Measurements from ENCODE around the gene VCX3A. TPM values are rescaled to one million over a fixed set of nuclear protein-coding genes. Genes with fewer than 3 reads are reported as not detected.

Gene VCX3A
- total and polyA plus RNA-seq, 2 of the 4 experiments (the other 2 are of a cell fraction): not detected

- Histone ChIP-seq H2AK9ac (replicated peaks; ENCODE audit: low read depth, low read length, poor library complexity) (no peak overlapping the region), H3K27ac (ENCODE audit: insufficient read depth, low read length) (no peak overlapping the region), H2BK20ac (ENCODE audit: low read depth, low read length) (no peak overlapping the region), H3K56ac (ENCODE audit: extremely low read depth, insufficient read depth, low read length) (no peak overlapping the region), H3K4me3 (ENCODE audit: insufficient read depth, low read depth, low read length) (no peak overlapping the region), H4K20me1 (ENCODE audit: insufficient read depth, low read length) (no peaks in the 10 kb centered on the region), H2AFZ (replicated peaks; ENCODE audit: low read length, poor library complexity) (no peak overlapping the region), H2BK15ac (ENCODE audit: low read depth, low read length) (no peak overlapping the region), H3K23ac (ENCODE audit: low read depth, low read length) (no peak overlapping the region), H4K91ac (ENCODE audit: insufficient read depth, low read depth, low read length) (no peak overlapping the region), H2BK5ac (ENCODE audit: low read depth, low read length, poor library complexity, severe bottlenecking) (no peak overlapping the region), H3K4ac (ENCODE audit: low read depth, low read length) (no peak overlapping the region), H4K8ac (ENCODE audit: low read depth in 2 of 2, low read length in 2 of 2) (no peak overlapping the region), H3K9me1 (ENCODE audit: insufficient read depth, low read length) (no peaks in the 10 kb centered on the region), H3K27me3 (ENCODE audit: control insufficient read depth, insufficient read depth, low read length) (no peaks in the 10 kb centered on the region), H3K9me3 (ENCODE audit: control insufficient read depth, insufficient read depth, low read length) (peaks cover 8% of the 10 kb centered on the region), H4K5ac (ENCODE audit: low read depth, low read length) (no peak overlapping the region), H3K18ac (ENCODE audit: low read depth, low read length) (no peak overlapping the region), H3K4me2 (ENCODE audit: low read depth, low read length) (no peak overlapping the region), H2AK5ac (ENCODE audit: low read depth, low read length) (no peak overlapping the region), H3K79me1 (ENCODE audit: low read depth in 1 of 2, low read length in 2 of 2) (no peaks in the 10 kb centered on the region), H3K9ac (ENCODE audit: low read depth, low read length) (no peak overlapping the region), H2BK120ac (ENCODE audit: low read depth, low read length) (no peak overlapping the region), H3K14ac (replicated peaks; ENCODE audit: low read depth, low read length) (no peak overlapping the region), H3K36me3 (ENCODE audit: control insufficient read depth, insufficient read depth, low read length) (no peaks in the 10 kb centered on the region), H3K4me1 (ENCODE audit: control insufficient read depth, insufficient read depth, low read length) (no peaks in the 10 kb centered on the region)
- in situ Hi-C loops (cut with MboI; ENCODE audit: low sequenced_read_pairs): no loop called here
- dilution Hi-C loops (cut with HindIII; ENCODE audit: low sequenced_read_pairs, unreplicated experiment): no loop called here
- no TSS peak for BruUV-seq (replicated peaks)
- no peak for TF ChIP-seq USF2 (IDR thresholded peaks at IDR 0.05; ENCODE audit: low read depth, low read length)
- no peak for TF ChIP-seq CTCF (conservative IDR thresholded peaks at IDR 0.05; ENCODE audit: low read depth, low read length)
- no peak for TF ChIP-seq RCOR1 (IDR thresholded peaks at IDR 0.05; ENCODE audit: insufficient replicate concordance, low read length)
- TF ChIP-seq MAZ (IDR thresholded peaks at IDR 0.05; ENCODE audit: borderline replicate concordance, low read depth, low read length): no peak
- TF ChIP-seq SMC3 (IDR thresholded peaks at IDR 0.05; ENCODE audit: low read depth, low read length): no peak
- no peak for TF ChIP-seq RAD21 (IDR thresholded peaks at IDR 0.05; ENCODE audit: low read length)
- TF ChIP-seq RFX5 (IDR thresholded peaks at IDR 0.05; ENCODE audit: low read depth, low read length): no peak
- no peak for TF ChIP-seq ELK1 (IDR thresholded peaks at IDR 0.05; ENCODE audit: borderline replicate concordance, low read depth, low read length)
- TF ChIP-seq BHLHE40 (IDR thresholded peaks at IDR 0.05; ENCODE audit: low read depth, low read length): no peak
- no peak for TF ChIP-seq NFE2L2 (IDR thresholded peaks at IDR 0.05; ENCODE audit: low read depth, low read length)
- no peak for TF ChIP-seq MXI1 (IDR thresholded peaks at IDR 0.05; ENCODE audit: borderline replicate concordance, low read depth, low read length)
- no peak for TF ChIP-seq FOS (IDR thresholded peaks at IDR 0.05; ENCODE audit: low read depth, low read length)
- no peak for TF ChIP-seq POLR2A (IDR thresholded peaks at IDR 0.05; ENCODE audit: low read depth, low read length)
- TF ChIP-seq CHD1 (IDR thresholded peaks at IDR 0.05; ENCODE audit: low read depth, low read length): no peak
- no peak for TF ChIP-seq MAFK (IDR thresholded peaks at IDR 0.05; ENCODE audit: low read depth, low read length)
- no peak for TF ChIP-seq CEBPB (IDR thresholded peaks at IDR 0.05; ENCODE audit: low read depth, low read length)
- WGBS, 2 experiments (ENCODE audit: extremely low coverage in 2 of 2, insufficient read length in 1 of 2): 20% methylated on average over 1 of the region's 1 CpG; no CpG with 5 or more reads in 1 of the 2 experiments
- ChIA-PET CTCF (no interaction called here), POLR2A (ENCODE audit: unreplicated experiment) (no interaction called here)
- ATAC-seq (ENCODE audit: low read depth): no peak
- no peak for DNase-seq
- intact Hi-C loops (cut with micrococcal nuclease): no loop called here
Observed at GRCh38 chrX:6500719-6501118, 34.2 kb downstream of the VCX3A start.
